ENCODE results near the gene IQCC. TPM values are rescaled to one million over a fixed set of nuclear protein-coding genes. Genes with fewer than 3 reads are reported as not detected.

IQCC gene
- polyA plus RNA-seq, 3 donors: 0.18 to 0.31 (median 0.28) TPM

GRCh38 chr1:32178380-32179192 is 26.9 kb upstream of the IQCC start:
- WGBS (ENCODE audit: insufficient coverage): 41% methylated on average over 5 of the region's 7 CpGs
- H3K4me3 ChIP-seq (replicated peaks in 1 of 3; ENCODE audit: low read depth in 2 of 3, low read length in 3 of 3): peak overlapping the region in 2 of 3 experiments; percentile 57 to 77
- peaks cover 31% of the 10 kb centered on the region for H3K79me2 ChIP-seq (ENCODE audit: insufficient read depth, low read length)
- no peaks in the 10 kb centered on the region for H3K27me3 ChIP-seq (ENCODE audit: control insufficient read depth in 2 of 2, insufficient read depth in 2 of 2, low read length in 2 of 2)
- intact Hi-C loops (cut with micrococcal nuclease): no loop called here
- peak overlapping the region in 1 of 2 donors; percentile 83 for H3K27ac ChIP-seq (ENCODE audit: low read depth in 1 of 2, low read length in 2 of 2)
- no peaks in the 10 kb centered on the region for H3K27me3 Mint-ChIP-seq (ENCODE audit: low read depth in 3 of 3)
- H3K9ac ChIP-seq (ENCODE audit: insufficient read depth, low read length, poor library complexity, severe bottlenecking): peak overlapping the region; percentile 75
- peak in 1 of 3 donors; percentile 28 for DNase-seq
- H3K9me3 Mint-ChIP-seq: no peaks in the 10 kb centered on the region
- peaks cover 14% of the 10 kb centered on the region for H4K20me1 ChIP-seq (ENCODE audit: insufficient read depth, low read length)
- peaks cover 21 to 36% of the 10 kb centered on the region in 2 donors for H3K36me3 ChIP-seq (replicated peaks in 1 of 2; ENCODE audit: control insufficient read depth in 1 of 2, insufficient read depth in 2 of 2, low read length in 2 of 2)
- no peaks in the 10 kb centered on the region for H3K9me3 ChIP-seq (replicated peaks in 1 of 2; ENCODE audit: control insufficient read depth in 1 of 2, insufficient read depth in 1 of 2, low read length in 2 of 2)
- H3K4me2 ChIP-seq (replicated peaks; ENCODE audit: extremely low read depth, low read length, poor library complexity, severe bottlenecking): peak overlapping the region; percentile 86
- H3K36me3 Mint-ChIP-seq: peaks cover 18 to 39% of the 10 kb centered on the region in 2 donors
- H3K4me3 Mint-ChIP-seq: peak overlapping the region in 1 of 2 donors; percentile 88
- peaks cover 38% of the 10 kb centered on the region for H3K4me1 Mint-ChIP-seq
- TF ChIP-seq, protein P1, sequence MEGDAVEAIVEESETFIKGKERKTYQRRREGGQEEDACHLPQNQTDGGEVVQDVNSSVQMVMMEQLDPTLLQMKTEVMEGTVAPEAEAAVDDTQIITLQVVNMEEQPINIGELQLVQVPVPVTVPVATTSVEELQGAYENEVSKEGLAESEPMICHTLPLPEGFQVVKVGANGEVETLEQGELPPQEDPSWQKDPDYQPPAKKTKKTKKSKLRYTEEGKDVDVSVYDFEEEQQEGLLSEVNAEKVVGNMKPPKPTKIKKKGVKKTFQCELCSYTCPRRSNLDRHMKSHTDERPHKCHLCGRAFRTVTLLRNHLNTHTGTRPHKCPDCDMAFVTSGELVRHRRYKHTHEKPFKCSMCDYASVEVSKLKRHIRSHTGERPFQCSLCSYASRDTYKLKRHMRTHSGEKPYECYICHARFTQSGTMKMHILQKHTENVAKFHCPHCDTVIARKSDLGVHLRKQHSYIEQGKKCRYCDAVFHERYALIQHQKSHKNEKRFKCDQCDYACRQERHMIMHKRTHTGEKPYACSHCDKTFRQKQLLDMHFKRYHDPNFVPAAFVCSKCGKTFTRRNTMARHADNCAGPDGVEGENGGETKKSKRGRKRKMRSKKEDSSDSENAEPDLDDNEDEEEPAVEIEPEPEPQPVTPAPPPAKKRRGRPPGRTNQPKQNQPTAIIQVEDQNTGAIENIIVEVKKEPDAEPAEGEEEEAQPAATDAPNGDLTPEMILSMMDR (IDR thresholded peaks at IDR 0.05): no peak
- peak overlapping the region; percentile 57 to 99 (median 97) for H3K27ac Mint-ChIP-seq
- H3K4me1 ChIP-seq (ENCODE audit: control insufficient read depth in 1 of 2, insufficient read depth in 2 of 2, low read length in 2 of 2): peaks cover 35 to 41% of the 10 kb centered on the region in 2 donors
- H2AFZ ChIP-seq (ENCODE audit: insufficient read depth, low read depth, low read length, poor library complexity, severe bottlenecking): peak overlapping the region; percentile 88

DNA sequence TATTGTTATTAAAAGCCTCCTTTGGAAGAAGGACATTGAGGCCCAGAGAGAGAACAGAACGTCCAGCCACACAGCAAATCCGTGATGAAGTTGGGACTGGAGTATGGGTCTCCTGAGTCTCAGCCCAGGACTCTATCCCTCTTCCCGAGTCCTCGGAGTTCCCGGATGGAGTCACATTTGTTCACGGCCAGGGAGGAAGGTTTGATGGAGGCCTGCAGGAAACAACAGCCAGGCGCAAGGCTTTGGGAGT is 26.4 kb upstream of the IQCC start:
- Histone ChIP-seq H3K4me2 (replicated peaks; ENCODE audit: extremely low read depth, low read length, poor library complexity, severe bottlenecking) (peak overlapping the region; percentile 86), H3K9me3 (replicated peaks in 1 of 2; ENCODE audit: control insufficient read depth in 1 of 2, insufficient read depth in 1 of 2, low read length in 2 of 2) (no peaks in the 10 kb centered on the region), H3K79me2 (ENCODE audit: insufficient read depth, low read length) (peaks cover 34% of the 10 kb centered on the region), H4K20me1 (ENCODE audit: insufficient read depth, low read length) (peaks cover 18% of the 10 kb centered on the region), H3K27me3 (ENCODE audit: control insufficient read depth in 2 of 2, insufficient read depth in 2 of 2, low read length in 2 of 2) (no peaks in the 10 kb centered on the region), H3K4me3 (replicated peaks in 1 of 3; ENCODE audit: low read depth in 2 of 3, low read length in 3 of 3) (peak overlapping the region; percentile 57 to 83 (median 77)), H3K27ac (ENCODE audit: low read depth in 1 of 2, low read length in 2 of 2) (peak overlapping the region; percentile 83 to 87), H3K36me3 (replicated peaks in 1 of 2; ENCODE audit: control insufficient read depth in 1 of 2, insufficient read depth in 2 of 2, low read length in 2 of 2) (peaks cover 19 to 36% of the 10 kb centered on the region in 2 donors), H3K4me1 (ENCODE audit: control insufficient read depth in 1 of 2, insufficient read depth in 2 of 2, low read length in 2 of 2) (peaks cover 35 to 41% of the 10 kb centered on the region in 2 donors), H2AFZ (ENCODE audit: insufficient read depth, low read depth, low read length, poor library complexity, severe bottlenecking) (peak overlapping the region; percentile 88), H3K9ac (ENCODE audit: insufficient read depth, low read length, poor library complexity, severe bottlenecking) (peak overlapping the region; percentile 75)
- DNase-seq: no peak
- Mint-ChIP-seq H3K36me3 (peaks cover 19 to 38% of the 10 kb centered on the region in 2 donors), H3K27me3 (ENCODE audit: low read depth in 3 of 3) (peaks cover 0 to 2% (median 0%) of the 10 kb centered on the region in 3 donors), H3K4me3 (peak overlapping the region; percentile 88 to 92), H3K9me3 (no peaks in the 10 kb centered on the region), H3K4me1 (peaks cover 40% of the 10 kb centered on the region), H3K27ac (peak overlapping the region; percentile 57 to 99 (median 97))
- intact Hi-C loops (cut with micrococcal nuclease): no loop called here
- TF ChIP-seq, protein P1 (IDR thresholded peaks at IDR 0.05): no peak
- 34% methylated on average over 7 of the region's 7 CpGs for WGBS (ENCODE audit: insufficient coverage)
